Nephron (organoid): ENCODE data around the gene CLIP3.
A peak's percentile ranks its signal among the peaks of the same experiment; 100 is the strongest.
"Not testable (repeated sequence)": the region's sequence is repeated elsewhere in the genome, so short reads cannot be mapped to it uniquely, and the experiment has no call there.

Experiments
- H3K27ac Mint-ChIP-seq, 3 experiments: 2 replicates each; pipeline ENCODE4 v1.8.0; 2020; ENCODE audit warnings: mixed read lengths in 3 of 3, mild to moderate bottlenecking in 2 of 3, moderate library complexity in 1 of 3
- H3K27me3 Mint-ChIP-seq: 2 replicates; pipeline ENCODE4 v1.8.0; 2021; ENCODE audit warnings: low read depth, mild to moderate bottlenecking, moderate library complexity, mixed read lengths
- H3K36me3 Mint-ChIP-seq: 2 replicates; pipeline ENCODE4 v1.8.0; 2020; ENCODE audit warnings: low read depth, mixed read lengths
- H3K4me1 Mint-ChIP-seq: 2 replicates; pipeline ENCODE4 v1.8.0; 2020; ENCODE audit warnings: mixed read lengths
- H3K4me3 Mint-ChIP-seq, 3 experiments: 2 replicates each; pipeline ENCODE4 v1.8.0; 2020; ENCODE audit warnings: mild to moderate bottlenecking in 3 of 3, mixed read lengths in 3 of 3, moderate library complexity in 2 of 3
- H3K9me3 Mint-ChIP-seq: 2 replicates; pipeline ENCODE4 v1.8.0; 2020; ENCODE audit warnings: mixed read lengths
- TF ChIP-seq, protein P1 (sequence below), 3 experiments: fragments of 200-600 bp; sonication (generic); IDR thresholded peaks; one replicate each; pipeline ENCODE4 v1.5.0; 2021; ENCODE audit warnings: antibody characterized with exemption in 3 of 3; ENCODE audit not compliant: unreplicated experiment in 3 of 3

CLIP3 gene

DNA sequence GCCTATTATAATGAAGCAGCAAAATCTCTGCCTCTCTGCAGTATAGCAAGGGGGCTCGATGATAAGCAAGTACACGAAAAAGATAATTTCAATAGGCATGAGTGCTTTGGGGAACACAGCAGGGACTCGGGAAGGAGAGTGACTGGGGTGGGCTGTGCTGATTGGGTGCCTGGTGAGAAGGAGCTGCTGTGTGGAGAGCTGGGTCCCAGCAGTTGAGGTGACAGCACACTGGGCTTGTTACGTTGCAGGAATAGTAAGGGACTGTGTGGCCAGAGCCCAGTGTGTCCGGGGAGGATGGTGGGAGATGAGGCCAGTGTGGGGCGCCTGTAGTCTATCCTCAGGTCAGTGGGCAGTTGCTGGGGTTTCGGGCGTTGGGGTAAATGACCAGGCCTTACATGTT is 39.4 kb upstream of the CLIP3 start:
- peaks cover 34% of the 10 kb centered on the region for H3K36me3 Mint-ChIP-seq
- TF ChIP-seq, protein P1, sequence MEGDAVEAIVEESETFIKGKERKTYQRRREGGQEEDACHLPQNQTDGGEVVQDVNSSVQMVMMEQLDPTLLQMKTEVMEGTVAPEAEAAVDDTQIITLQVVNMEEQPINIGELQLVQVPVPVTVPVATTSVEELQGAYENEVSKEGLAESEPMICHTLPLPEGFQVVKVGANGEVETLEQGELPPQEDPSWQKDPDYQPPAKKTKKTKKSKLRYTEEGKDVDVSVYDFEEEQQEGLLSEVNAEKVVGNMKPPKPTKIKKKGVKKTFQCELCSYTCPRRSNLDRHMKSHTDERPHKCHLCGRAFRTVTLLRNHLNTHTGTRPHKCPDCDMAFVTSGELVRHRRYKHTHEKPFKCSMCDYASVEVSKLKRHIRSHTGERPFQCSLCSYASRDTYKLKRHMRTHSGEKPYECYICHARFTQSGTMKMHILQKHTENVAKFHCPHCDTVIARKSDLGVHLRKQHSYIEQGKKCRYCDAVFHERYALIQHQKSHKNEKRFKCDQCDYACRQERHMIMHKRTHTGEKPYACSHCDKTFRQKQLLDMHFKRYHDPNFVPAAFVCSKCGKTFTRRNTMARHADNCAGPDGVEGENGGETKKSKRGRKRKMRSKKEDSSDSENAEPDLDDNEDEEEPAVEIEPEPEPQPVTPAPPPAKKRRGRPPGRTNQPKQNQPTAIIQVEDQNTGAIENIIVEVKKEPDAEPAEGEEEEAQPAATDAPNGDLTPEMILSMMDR (IDR thresholded peaks at IDR 0.05; ENCODE audit: unreplicated experiment in 3 of 3), result no peak
- peaks cover 5% of the 10 kb centered on the region for H3K4me1 Mint-ChIP-seq
- no peak overlapping the region for H3K27ac Mint-ChIP-seq
- no peak overlapping the region for H3K4me3 Mint-ChIP-seq
- H3K9me3 Mint-ChIP-seq, result peaks cover 3% of the 10 kb centered on the region
- no peaks in the 10 kb centered on the region for H3K27me3 Mint-ChIP-seq

DNA sequence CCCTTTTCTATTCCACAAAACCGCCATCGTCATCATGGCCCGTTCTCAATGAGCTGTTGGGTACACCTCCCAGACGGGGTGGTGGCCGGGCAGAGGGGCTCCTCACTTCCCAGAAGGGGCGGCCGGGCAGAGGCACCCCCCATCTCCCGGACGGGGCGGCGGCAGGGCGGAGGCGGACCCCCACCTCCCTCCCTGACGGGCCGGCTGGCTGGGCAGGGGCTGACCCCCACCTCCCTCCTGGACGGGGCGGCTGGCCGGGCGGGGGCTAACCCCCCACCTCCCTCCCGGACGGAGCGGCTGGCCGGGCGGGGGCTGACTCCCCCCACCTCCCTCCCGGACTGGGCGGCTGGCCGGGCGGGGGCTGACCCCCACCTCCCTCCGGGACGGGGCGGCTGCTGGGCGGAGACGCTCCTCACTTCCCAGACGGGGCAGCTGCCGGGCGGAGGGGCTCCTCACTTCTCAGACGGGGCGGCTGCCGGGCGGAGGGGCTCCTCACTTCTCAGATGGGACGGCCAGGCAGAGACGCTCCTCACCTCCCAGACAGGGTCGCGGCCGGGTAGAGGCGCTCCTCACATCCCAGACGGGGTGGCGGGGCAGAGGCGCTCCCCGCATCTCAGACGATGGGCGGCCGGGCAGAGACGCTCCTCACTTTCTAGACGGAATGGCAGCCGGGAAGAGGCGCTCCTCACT is 36.3 kb upstream of the CLIP3 start:
- peaks cover 39% of the 10 kb centered on the region for H3K36me3 Mint-ChIP-seq
- H3K27me3 Mint-ChIP-seq, H3K4me1 Mint-ChIP-seq, H3K9me3 Mint-ChIP-seq, H3K27ac Mint-ChIP-seq, H3K4me3 Mint-ChIP-seq: not testable (repeated sequence)

DNA sequence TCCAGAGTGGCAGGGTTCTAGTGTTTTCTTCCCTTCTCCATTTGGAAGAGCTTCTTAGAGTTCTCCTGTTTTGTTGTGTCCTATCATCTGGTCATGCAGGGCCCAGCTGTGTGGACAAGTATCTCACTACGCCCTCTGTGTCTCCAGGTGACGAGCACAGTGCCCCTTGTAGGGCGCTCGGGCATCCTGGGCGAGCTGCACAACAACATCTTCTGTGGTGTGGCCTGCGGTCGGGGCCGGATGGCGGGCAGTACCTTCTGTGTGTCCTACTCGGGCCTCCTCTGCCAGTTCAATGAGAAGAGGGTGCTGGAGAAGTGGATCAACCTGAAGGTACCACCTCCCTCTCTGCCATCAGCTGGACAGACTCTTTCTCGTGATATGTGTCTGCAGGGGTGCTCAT is 35.0 kb upstream of the CLIP3 start:
- no peak overlapping the region for H3K4me3 Mint-ChIP-seq
- H3K4me1 Mint-ChIP-seq, result peaks cover 5% of the 10 kb centered on the region
- H3K36me3 Mint-ChIP-seq, result peaks cover 34% of the 10 kb centered on the region
- TF ChIP-seq, protein P1 (IDR thresholded peaks at IDR 0.05; ENCODE audit: unreplicated experiment in 3 of 3), result no peak
- H3K9me3 Mint-ChIP-seq, result peaks cover 3% of the 10 kb centered on the region
- H3K27ac Mint-ChIP-seq, result no peak overlapping the region
- no peaks in the 10 kb centered on the region for H3K27me3 Mint-ChIP-seq

DNA sequence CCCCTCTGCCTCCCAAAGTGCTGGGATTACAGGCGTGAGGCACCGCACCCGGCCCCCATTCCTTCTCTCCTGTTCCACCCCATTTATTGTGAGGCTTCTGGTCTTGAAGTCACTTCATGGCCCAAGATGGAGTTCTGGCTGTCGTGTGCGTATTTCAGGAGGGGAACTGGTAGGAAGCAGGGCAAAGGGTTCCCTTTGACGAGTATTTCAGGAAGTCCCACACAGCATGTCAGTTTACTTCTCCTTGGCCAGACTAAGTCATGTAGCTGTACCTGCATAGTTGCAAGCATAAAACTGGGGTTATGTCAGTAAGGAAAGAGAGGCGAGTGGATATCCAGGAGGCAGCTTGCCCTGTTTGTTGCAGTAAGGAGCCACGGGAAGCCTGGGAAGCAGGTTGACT is 32.2 kb upstream of the CLIP3 start:
- H3K36me3 Mint-ChIP-seq, result peaks cover 25% of the 10 kb centered on the region
- H3K4me1 Mint-ChIP-seq, result peaks cover 10% of the 10 kb centered on the region
- TF ChIP-seq, protein P1 (IDR thresholded peaks at IDR 0.05; ENCODE audit: unreplicated experiment in 3 of 3), result no peak
- no peaks in the 10 kb centered on the region for H3K27me3 Mint-ChIP-seq
- no peak overlapping the region for H3K4me3 Mint-ChIP-seq
- H3K27ac Mint-ChIP-seq, result no peak overlapping the region
- no peaks in the 10 kb centered on the region for H3K9me3 Mint-ChIP-seq

DNA sequence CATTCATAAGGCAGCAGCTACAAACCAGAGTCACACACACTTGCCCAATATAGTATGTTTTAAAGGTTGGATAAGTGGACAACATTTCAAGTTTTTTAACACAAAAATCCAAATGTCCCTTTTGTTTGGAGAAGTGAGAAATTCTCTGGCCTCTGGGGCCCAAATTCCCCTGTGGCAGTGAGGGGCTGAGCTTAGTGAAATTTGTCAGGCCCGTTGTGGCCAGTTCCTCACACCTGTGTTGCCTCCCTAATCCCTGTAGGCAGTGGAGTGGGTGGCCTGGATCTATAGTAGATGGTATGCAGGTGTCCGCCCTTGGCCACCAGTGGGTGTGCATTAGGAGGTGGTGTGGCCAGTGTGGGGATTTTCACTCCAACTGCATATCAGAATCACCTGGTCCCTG is 28.7 kb upstream of the CLIP3 start:
- H3K4me1 Mint-ChIP-seq, result peaks cover 34% of the 10 kb centered on the region
- no peak overlapping the region for H3K27ac Mint-ChIP-seq

DNA sequence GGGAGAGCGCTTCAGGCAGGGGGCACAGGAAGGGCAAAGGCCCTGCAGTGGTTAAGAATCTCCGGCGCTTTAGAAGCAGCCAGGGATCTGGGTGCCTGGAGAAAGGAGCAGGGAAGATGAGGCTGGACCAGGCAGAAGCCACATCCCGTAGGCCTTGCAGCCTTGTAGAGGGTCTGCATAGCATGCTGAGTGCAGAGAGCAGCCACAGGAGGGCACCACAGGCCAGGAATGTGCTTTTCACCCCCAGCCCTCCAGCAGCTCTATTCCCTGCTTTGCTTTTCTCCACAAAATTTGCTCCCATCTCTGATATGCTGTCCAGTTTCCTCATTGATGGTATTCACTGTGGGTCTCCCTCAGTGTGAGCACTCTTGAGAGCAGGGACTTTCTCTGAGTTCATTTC is 27.8 kb upstream of the CLIP3 start:
- TF ChIP-seq, protein P1 (IDR thresholded peaks at IDR 0.05; ENCODE audit: unreplicated experiment in 3 of 3), result peak; percentile 28 to 38 (median 35)
- Mint-ChIP-seq H3K27me3 (no peaks in the 10 kb centered on the region), H3K4me3 (no peak overlapping the region), H3K9me3 (no peaks in the 10 kb centered on the region), H3K27ac (peak overlapping the region in 1 of 3 experiments; percentile 58), H3K36me3 (peaks cover 8% of the 10 kb centered on the region), H3K4me1 (peaks cover 41% of the 10 kb centered on the region)

More for the DNA sequence above, 28.7 kb upstream of the CLIP3 start:
- H3K9me3 Mint-ChIP-seq, result no peaks in the 10 kb centered on the region
- no peak overlapping the region for H3K4me3 Mint-ChIP-seq
- TF ChIP-seq, protein P1 (IDR thresholded peaks at IDR 0.05; ENCODE audit: unreplicated experiment in 3 of 3), result no peak
- no peaks in the 10 kb centered on the region for H3K27me3 Mint-ChIP-seq
- H3K36me3 Mint-ChIP-seq, result peaks cover 8% of the 10 kb centered on the region
